Hepatocyte (in vitro differentiated cells): Measurements from ENCODE around the gene NECTIN3. TPM values are rescaled to one million over a fixed set of nuclear protein-coding genes. Genes with fewer than 3 reads are reported as not detected.

ENCODE experiments used
- DNase-seq: peaks from one replicate; pipeline ENCODE4 v3.0.0-alpha.2; 2016; ENCODE audit warnings: low spot score
- H2AFZ ChIP-seq: fragments of 200-600 bp; sonication (generic); 2 replicates; pipeline ENCODE4 v1.6.0; 2016; ENCODE audit warnings: antibody characterized with exemption, mild to moderate bottlenecking
- H3K27ac ChIP-seq: fragments of 200-600 bp; sonication (generic); 2 replicates; pipeline ENCODE4 v1.5.1; 2016; ENCODE audit warnings: mild to moderate bottlenecking
- H3K27me3 ChIP-seq: fragments of 200-600 bp; sonication (generic); 2 replicates; pipeline ENCODE4 v1.6.1; 2016
- H3K36me3 ChIP-seq: fragments of 200-600 bp; sonication (generic); replicated peaks from 2 replicates; pipeline ENCODE4 v1.5.1; 2016; ENCODE audit warnings: low read depth; ENCODE audit not compliant: insufficient read depth
- H3K4me1 ChIP-seq: fragments of 200-600 bp; sonication (generic); 2 replicates; pipeline ENCODE4 v1.5.1; 2016; ENCODE audit warnings: mild to moderate bottlenecking, moderate library complexity; ENCODE audit not compliant: insufficient read depth
- H3K4me2 ChIP-seq: fragments of 200-600 bp; sonication (generic); 2 replicates; pipeline ENCODE4 v1.6.0; 2016
- H3K4me3 ChIP-seq: fragments of 200-600 bp; sonication (generic); 2 replicates; pipeline ENCODE4 v1.5.1; 2016; ENCODE audit warnings: mild to moderate bottlenecking
- H3K79me2 ChIP-seq: fragments of 200-600 bp; sonication (generic); 2 replicates; pipeline ENCODE4 v1.6.0; 2017; ENCODE audit warnings: mild to moderate bottlenecking
- H3K9me2 ChIP-seq: fragments of 200-600 bp; sonication (generic); replicated peaks from 2 replicates; pipeline ENCODE4 v1.6.0; 2017; ENCODE audit warnings: mild to moderate bottlenecking; ENCODE audit not compliant: insufficient read depth
- H3K9me3 ChIP-seq: fragments of 200-600 bp; sonication (generic); 2 replicates; pipeline ENCODE4 v1.5.1; 2016; ENCODE audit warnings: low read depth, mild to moderate bottlenecking
- H4K20me1 ChIP-seq: fragments of 200-600 bp; sonication (generic); 2 replicates; pipeline ENCODE4 v1.6.0; 2016; ENCODE audit warnings: mild to moderate bottlenecking; ENCODE audit not compliant: insufficient read depth, poor library complexity, severe bottlenecking
- CTCF ChIP-seq: fragments of 200-600 bp; sonication (generic); IDR thresholded peaks from 2 replicates; pipeline ENCODE4 v1.5.1; 2016; ENCODE audit warnings: antibody characterized with exemption, mild to moderate bottlenecking; ENCODE audit not compliant: poor library complexity
- EZH2 ChIP-seq: fragments of 200-600 bp; sonication (generic); IDR thresholded peaks from 2 replicates; pipeline ENCODE4 v1.6.1; 2016; ENCODE audit warnings: antibody characterized with exemption, mild to moderate bottlenecking, borderline replicate concordance
- EZH2phosphoT487 ChIP-seq: fragments of 200-600 bp; sonication (generic); IDR thresholded peaks from one replicate; pipeline ENCODE4 v1.6.1; 2018; ENCODE audit warnings: antibody characterized with exemption, mild to moderate bottlenecking, low read depth, moderate library complexity; ENCODE audit not compliant: unreplicated experiment, severe bottlenecking
- WGBS: methylation state at CpG from one replicate; pipeline ENCODE4 v1.1.6; 2016; ENCODE audit warnings: low lambda C conversion rate; ENCODE audit errors: missing lambda C conversion rate; 5-methylcytosine and 5-hydroxymethylcytosine counted together
- polyA plus RNA-seq: library from polyadenylated mRNA; unstranded; fragments of >200 nt; fragmentation: Nextera tagmentation; extraction: Ambion mirVana; gene quantifications from 2 replicates; pipeline ENCODE4 v1.2.1, GENCODE V29; 2016
- total RNA-seq: library from RNA; depleted of rRNA; stranded (reverse); fragments of >200 nt; gene quantifications from 2 replicates; pipeline ENCODE4 v1.2.3, GENCODE V29; 2014

Gene NECTIN3
- total and polyA plus RNA-seq, 2 experiments from 2014 or later = 18.9 to 88.6 TPM

GRCh38 chr3:111032677-111033076 is 38.9 kb upstream of the NECTIN3 start:
- no peak for TF ChIP-seq CTCF
- TF ChIP-seq EZH2phosphoT487 = no peak
- TF ChIP-seq EZH2 = no peak
- no peak overlapping the region for H3K27ac ChIP-seq
- H3K4me3 ChIP-seq = no peak overlapping the region
- H3K4me2 ChIP-seq = no peak overlapping the region
- H2AFZ ChIP-seq = no peak overlapping the region
- no peak for DNase-seq
- H3K9me3 ChIP-seq = no peaks in the 10 kb centered on the region
- 98% methylated on average over 3 of the region's 3 CpGs for WGBS
- H3K79me2 ChIP-seq = no peaks in the 10 kb centered on the region
- no peaks in the 10 kb centered on the region for H4K20me1 ChIP-seq
- no peaks in the 10 kb centered on the region for H3K36me3 ChIP-seq
- H3K4me1 ChIP-seq = no peaks in the 10 kb centered on the region
- no peaks in the 10 kb centered on the region for H3K9me2 ChIP-seq
- no peaks in the 10 kb centered on the region for H3K27me3 ChIP-seq

GRCh38 chr3:111033470-111034050 is 38.1 kb upstream of the NECTIN3 start:
- Histone ChIP-seq H3K9me2 (no peaks in the 10 kb centered on the region), H3K4me3 (no peak overlapping the region), H3K4me2 (no peak overlapping the region), H3K9me3 (no peaks in the 10 kb centered on the region), H3K27me3 (no peaks in the 10 kb centered on the region), H3K36me3 (no peaks in the 10 kb centered on the region), H3K4me1 (no peaks in the 10 kb centered on the region), H3K27ac (no peak overlapping the region), H2AFZ (no peak overlapping the region), H3K79me2 (no peaks in the 10 kb centered on the region), H4K20me1 (no peaks in the 10 kb centered on the region)
- no peak for DNase-seq
- no peak for TF ChIP-seq EZH2phosphoT487
- no peak for TF ChIP-seq CTCF
- TF ChIP-seq EZH2 = no peak
- WGBS = 73% methylated on average over 1 of the region's 1 CpG

- Histone ChIP-seq H3K9me2 (no peaks in the 10 kb centered on the region), H3K4me3 (no peak overlapping the region), H2AFZ (no peak overlapping the region), H3K9me3 (no peaks in the 10 kb centered on the region), H3K79me2 (no peaks in the 10 kb centered on the region), H3K27me3 (no peaks in the 10 kb centered on the region), H3K4me1 (no peaks in the 10 kb centered on the region), H4K20me1 (no peaks in the 10 kb centered on the region), H3K27ac (no peak overlapping the region), H3K36me3 (no peaks in the 10 kb centered on the region), H3K4me2 (no peak overlapping the region)
- DNase-seq = no peak
- 79% methylated on average over 2 of the region's 2 CpGs for WGBS
- TF ChIP-seq EZH2 = no peak
- no peak for TF ChIP-seq EZH2phosphoT487
- TF ChIP-seq CTCF = no peak
Measured at GRCh38 chr3:111035316-111035715, 36.3 kb upstream of the NECTIN3 start.
